ENCODE measurements around the gene HACD2.

GRCh38 chr3:123511084-123511483 is 73.8 kb downstream of the HACD2 start:
- no peak for TF ChIP-seq CTCF (IDR thresholded peaks at IDR 0.05)
- no peak for TF ChIP-seq POLR2A (IDR thresholded peaks at IDR 0.05)

All from adrenal gland (tissue), 5 donors.